Activated CD8-positive, alpha-beta memory T cell treated with anti-CD3 and anti-CD28 coated beads for 24 hours (primary cell): ENCODE results near the gene ZC3H4.

Experiments used
- DNase-seq: peaks from one replicate; pipeline ENCODE4 v3.0.0-alpha.2; 2020

Gene ZC3H4

DNA sequence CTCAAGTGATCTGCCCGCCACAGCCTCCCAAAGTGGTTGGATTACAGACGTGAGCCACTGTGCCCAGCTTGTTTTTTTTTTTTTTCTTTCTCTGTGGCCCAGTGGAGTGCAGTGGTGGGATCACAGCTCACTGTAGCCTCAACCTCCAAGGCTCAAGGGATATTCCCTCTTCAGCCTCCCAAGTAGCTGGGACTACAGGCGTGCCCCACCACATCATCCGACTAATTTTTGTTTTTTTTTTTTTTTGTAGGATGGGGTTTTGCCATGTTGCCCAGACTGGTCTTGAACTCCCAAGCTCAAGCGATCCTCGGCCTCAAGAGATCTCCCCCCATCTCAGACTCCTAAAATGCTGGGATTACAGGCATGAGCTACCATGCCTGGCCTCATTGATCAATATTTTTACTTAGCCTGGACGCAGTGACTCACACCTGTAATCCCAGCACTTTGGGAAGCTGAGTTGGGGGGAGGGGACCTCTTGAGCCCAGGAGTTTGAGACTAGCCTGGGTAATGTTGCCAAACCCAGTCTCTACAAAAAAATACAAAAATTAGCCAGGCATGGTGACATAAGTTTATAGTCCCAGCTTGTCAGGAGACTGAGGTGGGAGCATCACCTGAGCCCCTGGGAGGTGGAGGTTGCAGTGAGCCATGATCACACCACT is 18.7 kb upstream of the ZC3H4 start:
- DNase-seq, result no peak

DNA sequence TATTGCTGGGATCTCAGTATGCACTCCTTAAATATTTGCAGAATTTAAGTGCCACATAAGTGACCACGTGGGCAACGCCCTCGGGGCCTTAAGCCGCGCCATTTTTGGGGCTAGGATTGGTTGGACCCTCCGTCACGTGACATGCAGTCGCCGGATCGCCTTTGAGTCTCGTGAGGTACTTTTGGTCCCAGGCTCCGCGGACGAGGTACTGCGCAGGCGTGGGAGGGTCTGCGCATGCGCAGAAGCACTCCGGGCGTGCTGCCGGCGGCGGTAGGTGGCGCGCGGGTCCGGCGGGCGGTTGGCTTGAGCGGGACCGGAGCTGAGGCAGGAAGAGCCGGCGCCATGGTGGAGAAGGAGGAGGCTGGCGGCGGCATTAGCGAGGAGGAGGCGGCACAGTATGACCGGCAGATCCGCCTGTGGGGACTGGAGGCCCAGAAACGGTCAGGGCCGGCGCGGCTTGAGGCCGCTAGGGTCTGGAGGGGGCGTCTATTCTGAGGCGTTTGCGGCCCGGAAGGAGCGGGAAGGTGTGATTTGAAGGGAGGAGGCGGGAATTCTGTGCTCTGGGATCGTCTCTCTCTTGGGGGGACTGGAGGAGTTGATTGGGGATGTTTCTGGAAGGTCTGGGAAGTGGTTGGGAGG is 17.1 kb upstream of the ZC3H4 start, which contains the start of gene SAE1:
Gene SAE1, plus strand, starts transcription at position 247 of the 639 bp plus-strand sequence. Its CDS starts 96 bp downstream, at position 343.
- peak; percentile 96 for DNase-seq

DNA sequence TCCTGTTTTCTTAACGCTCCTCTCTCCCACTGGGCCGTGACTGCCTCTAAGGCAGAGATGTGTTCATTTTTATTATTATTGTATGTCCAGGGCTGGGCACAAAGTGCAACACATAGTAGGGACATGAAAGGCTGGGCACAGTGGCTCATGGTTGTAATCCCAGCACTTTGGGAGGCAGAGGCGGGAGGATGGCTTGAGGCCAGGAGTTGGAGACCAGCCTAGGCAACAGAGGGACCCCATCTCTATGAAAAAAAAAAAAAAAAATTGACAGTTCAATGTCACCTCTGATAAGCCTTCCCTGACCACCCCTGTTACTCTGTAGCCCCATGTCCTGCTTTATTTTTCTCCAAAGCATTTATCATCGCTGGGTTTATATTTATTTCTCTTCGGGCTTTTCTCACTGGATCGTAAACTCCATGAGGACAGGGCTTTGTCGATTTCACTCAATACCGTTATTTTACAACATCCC is 16.6 kb upstream of the ZC3H4 start:
- DNase-seq, result no peak

DNA sequence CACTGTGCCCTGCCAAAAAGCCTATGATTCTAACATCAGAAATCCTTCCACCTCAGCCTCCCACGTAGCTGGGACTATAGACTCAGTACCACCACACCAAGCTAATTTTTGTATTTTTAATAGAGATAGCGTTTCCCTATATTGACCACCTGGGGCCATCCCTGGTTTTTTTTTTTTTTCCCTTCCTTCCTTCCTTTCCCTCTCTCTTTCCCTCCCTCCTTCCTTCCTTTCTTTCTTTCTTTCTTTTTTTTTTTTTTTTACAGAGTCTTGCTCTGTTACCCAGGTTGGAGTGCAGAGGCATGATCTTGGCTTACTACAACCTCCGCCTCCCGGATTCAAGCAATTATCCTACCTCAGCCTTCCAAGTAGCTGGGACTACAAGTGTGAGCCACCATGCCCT is 16.0 kb upstream of the ZC3H4 start:
- DNase-seq, result no peak

DNA sequence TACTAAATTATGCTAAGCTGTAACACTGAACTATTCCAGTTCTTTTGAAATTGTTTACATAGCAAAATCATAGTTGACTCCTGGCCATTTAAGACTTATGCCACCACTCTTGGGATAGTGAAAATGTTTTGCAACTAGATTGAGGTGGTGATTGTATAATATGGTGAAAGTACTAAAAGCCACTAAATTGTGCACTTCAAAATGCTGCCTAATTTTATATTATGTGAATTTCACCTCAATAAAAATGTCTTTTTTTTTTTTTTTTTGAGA is 12.0 kb upstream of the ZC3H4 start:
- no peak for DNase-seq

DNA sequence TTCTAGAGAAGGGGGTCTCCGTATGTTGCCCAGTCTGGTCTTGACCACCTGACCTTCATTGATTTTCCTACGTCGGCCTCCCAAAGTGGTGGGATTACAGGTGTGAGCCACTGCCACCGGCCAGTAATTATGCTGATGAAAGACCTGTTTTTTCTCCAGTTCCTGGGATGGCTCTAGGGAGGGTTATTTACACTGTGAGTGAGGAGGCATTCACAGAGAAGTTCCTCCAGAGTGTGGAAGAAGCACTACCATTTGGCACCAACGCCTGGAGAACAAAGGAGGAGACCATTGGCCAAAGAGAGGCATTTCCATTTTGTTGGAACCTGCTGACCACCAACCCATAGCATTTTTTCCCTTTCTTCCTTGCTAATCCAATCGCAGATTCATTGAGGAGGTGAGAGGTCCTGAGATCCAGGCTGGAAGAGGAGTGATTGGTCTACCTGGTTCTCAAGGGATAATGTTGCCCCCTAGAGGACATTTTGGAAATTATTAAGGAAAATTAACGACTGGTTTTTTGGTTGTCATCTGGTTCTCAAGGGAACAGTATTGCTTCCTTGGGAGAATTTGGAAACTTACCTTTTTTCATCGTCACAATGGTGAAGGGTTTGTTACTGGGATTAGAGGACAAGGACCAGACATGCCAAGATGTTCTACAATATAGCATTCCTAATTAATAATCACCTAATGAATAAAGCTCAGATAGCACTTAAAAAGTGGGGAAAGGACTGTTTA is 11.5 kb upstream of the ZC3H4 start:
- DNase-seq, result peak; percentile 68

DNA sequence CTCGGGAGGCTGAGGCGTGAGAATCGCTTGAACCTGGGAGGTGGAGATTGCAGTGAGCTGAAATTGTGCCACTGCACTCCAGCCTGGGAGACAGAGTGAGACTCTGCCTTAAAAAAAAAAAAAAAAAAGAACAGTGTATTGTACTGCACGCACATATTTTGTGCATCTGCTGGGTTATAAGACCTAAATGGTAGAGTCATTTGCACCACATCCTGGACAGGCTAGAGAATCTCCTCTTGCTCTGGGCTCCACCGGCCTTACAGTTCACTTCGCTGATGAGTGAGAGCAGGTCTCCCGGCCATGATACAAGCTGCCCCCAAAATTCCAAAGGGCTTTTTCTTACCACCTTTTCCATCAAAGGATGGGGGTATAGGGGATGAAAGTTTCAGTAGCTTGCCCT is 9.8 kb upstream of the ZC3H4 start:
- DNase-seq, result no peak

DNA sequence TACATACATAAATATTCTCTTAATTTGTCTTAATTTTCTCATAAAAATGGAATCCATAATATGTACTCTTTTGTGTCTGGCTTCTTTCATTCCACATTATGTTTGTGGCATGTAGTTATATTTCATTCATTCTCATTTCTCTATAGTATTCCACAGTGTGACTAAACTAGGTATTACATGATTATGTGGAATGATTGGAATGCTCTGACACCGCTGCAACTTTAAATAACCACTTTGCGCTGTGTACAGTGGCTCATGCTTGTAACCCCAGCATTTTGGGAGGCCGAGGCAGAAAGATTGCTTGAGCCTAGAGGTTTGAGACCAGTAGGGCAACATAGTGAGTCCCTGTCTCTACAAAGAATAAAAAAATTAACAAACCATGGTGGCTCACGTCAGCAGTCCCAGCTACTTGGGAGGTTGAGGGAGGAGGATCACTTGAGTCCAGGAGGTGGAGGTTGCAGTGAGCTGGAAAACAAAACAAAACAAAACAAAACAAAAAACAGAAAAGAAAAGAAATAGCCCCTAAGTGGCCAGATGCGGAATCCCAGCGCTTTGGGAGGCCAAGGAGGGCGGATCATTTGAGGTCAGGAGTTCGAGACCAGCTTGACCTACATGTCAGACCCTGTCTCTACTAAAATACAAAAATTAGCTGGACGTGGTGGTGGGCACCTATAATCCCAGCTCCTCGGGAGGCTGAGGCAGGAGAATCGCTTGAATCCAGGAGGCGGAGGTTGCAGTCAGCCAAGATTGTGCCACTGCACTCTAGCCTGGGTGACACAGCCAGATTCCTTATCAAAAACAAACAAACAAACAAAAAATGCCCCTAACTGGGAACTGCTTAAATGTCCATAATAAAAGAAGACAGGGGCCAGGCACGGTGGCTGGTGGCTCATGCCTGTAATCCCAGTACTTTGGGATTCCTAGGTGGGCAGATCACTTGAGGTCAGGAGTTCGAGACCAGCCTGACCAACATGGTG is 9.1 kb upstream of the ZC3H4 start:
- no peak for DNase-seq

DNA sequence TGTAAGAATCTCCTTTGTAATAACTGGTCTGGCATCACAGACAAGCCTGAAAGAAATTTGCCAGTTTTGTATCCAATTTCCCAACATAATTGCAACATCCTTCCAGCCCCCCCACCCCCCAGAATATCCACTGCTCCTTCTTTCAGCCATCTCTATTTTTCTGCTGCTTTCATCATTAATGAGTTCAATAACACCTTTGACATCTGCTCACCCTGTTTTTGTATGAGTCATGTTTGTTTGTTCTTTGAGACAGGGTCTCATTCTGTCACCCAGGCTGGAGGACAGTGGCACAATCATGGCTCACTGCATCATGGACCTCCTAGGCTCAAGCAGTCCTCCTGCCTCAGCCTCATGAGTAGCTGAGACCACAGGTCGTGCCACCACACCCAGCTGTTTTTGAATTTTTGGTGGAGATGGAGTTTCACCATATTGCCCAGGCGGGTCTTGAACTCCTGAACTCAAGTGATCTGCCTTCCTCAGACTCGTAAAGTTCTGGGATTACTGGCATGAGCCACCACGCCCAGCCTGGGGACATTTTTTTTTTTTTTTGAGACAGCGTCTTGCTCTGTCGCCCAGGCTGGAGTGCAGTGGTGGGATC is 7.0 kb upstream of the ZC3H4 start:
- DNase-seq, result no peak

DNA sequence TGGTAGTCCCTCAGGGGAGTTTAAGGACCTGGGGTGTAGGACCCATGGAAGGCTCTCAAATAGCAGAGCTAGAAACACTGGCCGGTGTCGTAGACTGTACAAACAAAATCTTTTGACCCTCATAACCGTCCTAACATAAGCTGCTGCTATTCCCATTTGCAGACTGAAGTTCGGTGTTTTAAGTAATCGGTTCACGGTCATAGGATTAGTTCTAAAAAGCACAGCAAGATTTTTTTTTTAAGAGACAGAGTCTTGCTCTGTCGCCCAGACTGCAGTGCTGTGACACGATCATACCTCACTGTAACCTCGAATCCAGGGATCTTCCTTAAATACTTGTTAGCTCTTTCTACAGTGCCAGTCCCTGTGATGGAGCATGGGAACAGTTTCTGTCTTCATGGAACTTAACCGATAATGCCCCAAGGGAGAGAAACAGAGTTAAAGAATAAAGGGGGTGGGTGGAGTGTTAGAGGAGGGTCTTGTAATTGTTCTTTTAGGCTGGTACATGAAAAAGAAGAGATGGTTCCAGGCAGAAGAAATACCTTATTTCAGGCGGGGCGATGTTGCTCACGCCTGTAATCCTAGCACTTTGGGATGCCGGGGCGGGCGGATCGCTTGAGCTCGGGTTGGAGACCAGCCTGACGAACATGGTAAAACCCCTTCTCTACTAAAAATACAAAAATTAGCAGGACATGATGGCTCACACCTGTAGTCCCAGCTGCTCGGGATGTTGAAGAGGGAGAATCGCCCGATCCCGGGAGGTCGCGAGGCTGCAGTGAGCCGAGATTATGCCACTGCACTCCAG is 475 bp upstream of the ZC3H4 start:
- DNase-seq, result no peak

DNA sequence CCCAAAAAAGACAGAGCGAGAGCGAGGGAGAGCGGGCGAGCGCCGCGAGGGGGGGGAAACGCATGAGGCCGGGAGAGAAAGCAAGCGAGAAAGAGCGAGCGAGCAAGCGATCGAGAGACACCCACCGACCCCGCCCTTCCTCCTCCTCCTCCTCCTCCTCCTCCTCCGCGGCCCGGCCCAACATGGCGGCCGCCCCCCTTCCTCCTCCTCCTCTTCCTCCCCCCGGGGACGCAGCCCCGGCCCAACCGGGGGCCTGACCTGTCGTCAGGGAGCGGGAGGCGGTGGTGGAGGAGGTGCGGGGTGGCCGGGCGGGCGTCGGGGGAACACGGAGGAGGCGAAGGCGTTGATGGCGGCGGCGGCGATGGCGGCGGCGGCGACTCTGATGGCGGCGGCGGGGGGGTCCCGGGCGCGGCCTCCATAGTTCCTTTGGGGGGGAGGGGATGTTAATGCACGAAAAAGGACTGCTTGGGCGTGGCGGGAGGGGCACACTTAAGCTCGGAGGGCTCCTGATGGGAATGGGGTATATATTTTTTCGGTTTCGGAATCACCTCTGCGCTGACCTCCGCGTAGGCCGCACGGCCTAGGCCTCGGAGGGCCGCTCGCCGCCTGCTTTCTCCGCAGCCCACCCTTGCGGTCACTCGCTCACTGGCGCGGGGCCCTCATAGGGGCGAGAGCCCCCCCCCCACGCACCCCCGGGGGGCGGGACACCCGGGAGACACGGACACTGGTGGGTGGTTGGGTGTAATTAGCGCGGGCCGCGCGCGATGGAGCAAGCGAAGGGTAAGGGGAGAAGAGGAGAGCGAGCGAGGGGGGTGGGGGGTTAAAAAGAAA is 1.2 kb downstream of the ZC3H4 start:
- peak; percentile 94 for DNase-seq

DNA sequence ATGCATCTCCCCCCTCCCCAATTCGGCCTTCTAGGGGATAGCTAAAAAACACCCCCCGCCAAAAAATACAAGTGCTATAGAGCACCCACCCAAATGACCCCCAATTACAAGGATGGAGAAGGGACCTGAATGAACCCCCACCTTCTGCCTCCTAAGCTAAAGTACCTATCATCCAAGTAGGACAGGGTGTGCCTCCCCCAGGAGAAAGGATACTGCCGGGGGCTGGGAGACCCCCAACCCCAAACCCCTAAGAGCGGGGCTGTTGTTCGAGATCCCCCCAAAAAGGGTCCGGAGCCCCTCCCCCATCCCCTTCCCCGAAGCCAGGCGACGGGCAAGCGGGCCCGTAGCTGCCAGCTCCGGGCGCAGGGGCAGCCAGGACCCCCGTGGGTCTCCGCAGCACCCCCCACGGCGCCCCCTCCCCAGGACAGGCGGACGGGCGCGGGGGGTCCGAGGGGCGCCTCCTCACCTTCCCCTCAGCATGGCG is 1.9 kb downstream of the ZC3H4 start:
- no peak for DNase-seq

DNA sequence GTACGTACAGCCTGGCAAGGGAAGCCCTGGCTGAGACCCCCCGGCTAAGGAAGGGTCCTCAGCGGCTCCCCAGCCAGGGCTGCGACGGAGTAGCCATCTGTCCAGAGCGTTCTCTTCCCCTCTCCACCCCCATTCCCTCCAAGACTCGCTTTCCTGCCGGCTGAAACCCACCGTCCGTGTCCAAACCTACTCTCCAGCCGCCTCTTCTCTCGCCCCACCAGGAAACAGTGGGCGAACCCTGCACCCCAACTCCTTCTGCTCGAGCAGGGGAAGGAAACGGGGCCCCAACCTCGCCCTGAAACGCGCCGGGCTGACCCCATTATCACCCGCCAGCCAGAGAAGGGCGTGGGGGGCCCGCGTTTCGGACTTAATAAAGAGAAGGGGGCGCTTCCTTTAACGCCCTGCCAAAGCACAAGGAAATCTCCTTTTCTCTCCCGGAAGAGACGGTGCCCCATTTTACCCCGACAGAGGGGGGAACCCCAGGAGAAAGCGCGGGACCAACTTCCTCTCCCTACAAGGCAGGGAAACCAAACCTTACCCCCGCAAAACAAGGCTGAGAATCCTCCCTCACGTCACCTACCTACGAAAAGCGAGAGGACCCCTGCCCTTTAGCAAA is 2.5 kb downstream of the ZC3H4 start:
- DNase-seq, result peak; percentile 85

DNA sequence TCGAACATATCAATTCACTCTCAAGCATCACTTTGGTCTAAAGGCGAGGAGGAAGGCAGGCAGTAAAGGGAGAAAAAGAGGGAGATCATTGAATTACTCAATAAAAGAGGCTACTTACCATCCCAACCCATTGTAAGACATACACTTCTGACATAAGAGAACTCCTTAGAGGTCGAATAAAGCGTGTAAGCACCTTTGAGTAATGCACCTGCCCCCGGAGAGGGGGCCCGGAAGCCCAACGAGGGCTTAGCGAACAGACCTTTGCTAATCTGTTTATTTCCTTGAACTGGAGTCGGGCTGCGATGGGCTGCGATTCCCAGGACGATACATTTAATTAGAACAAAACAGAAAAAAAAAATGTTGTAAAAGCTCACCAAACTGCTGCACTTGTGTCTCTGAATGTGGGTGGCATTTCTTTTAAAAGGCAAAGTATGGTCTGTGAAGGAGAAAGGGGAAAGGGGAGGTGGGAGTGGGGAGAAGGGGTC is 3.0 kb downstream of the ZC3H4 start:
- DNase-seq, result peak; percentile 77

DNA sequence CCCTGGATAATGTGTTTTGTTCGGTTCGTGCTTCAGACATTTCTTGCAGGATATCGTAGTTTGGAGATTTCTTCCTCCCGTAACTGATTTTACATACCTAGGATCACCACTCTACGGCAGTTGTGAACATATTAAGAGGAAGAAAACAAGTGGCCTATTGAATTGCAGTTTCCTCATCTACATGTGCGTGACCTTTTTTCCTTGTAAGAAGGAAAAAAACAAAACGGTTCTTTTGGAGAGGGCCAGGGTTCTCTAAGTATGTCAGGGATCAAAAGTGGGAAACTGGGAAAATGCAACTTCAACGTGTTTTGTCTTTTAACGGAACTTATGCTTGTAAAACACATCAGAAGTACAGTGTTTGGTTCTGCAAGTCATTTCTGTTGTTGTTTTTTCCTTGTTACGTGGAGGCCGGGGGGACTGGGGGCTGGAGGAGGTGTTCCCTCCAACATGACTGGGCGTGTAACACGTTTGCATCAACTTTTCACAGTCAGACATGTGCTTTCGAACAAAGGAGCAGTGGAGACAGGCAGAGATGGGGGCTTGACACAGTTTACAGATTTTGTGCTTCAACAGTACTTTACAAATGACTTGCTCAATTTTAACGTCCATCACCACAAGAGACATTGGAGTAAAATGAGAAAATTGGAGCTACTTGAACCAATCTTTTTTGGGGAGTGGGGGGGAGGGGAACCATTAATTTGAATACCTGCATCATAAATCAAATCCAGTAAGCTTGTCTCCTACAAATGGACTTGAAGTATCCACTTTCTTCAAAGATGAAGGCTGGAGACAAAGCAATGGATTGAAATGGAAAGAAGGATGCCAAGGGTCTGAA is 3.8 kb downstream of the ZC3H4 start:
- peak; percentile 80 for DNase-seq

DNA sequence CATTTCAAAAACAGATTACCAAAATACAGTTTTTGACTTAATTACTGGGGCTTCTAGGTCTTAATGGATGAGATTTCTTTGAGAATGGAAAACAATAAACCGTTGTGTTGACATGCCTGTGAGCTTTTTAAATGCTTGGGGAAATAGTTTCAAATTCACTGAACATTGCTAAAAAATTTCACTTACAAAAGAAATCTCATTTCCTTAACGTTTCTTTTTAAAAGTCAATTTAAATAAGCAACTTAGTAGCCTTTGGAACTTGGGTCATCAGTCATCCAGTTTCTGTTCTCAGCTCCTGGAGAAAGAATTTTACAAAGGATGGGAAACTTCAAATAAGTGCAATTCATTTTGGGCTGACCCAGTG is 4.4 kb downstream of the ZC3H4 start:
- DNase-seq, result no peak

DNA sequence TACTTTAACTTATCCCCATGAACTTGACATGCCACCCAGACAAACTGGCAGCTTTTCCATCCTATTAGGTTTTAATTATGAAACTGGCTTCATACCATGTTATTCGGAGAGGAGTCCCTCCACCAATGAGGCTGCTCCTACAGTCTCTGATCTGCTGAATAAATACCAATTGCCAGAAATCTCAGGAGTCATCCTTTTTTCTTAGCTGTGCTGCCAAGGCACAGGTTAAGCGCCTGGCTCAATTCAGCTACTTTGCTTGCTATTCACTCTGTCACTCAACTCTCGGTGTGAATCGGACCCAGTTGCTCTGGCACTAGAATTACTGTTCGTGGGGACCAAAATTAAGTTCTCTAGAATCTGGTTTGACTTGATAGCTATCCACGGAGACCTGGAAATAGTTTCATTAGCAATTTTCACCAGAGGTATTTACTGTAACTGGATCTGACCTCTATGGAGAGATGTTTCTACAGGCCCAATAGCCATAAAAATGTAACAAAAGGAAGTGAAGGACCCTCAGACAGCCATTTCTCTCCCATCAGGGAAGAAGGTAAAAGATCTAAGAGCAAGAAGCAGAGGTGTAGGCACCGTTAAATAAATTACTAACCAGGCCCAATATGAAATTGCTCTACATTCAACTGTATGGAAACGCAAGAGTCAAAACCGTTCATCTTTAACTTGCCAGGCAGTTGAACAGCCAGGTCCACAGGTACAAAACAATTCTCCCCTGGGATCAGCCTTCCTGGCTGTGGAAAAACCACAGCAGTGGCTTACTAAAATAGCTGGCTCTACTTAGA is 5.4 kb downstream of the ZC3H4 start:
- DNase-seq, result no peak
